LNCAP (cell line): ENCODE measurements around the gene NARF.

ENCODE experiments used
- CTCF ChIP-seq: fragments of 450-650 bp; IDR thresholded peaks from 2 replicates; pipeline ENCODE4 v1.5.1; 2017; ENCODE audit warnings: mild to moderate bottlenecking

Gene NARF

GRCh38 chr17:82536512-82537201 lies 78.1 kb downstream of the NARF start:
- TF ChIP-seq CTCF: no peak
